GM12878 (cell line): Measurements from ENCODE around the gene SLC12A9. TPM values are rescaled to one million over a fixed set of nuclear protein-coding genes. Genes with fewer than 3 reads are reported as not detected.

Experiments
- CEBPB ChIP-seq, 2 experiments: fragments of 150-350 bp in 1 of 2; IDR thresholded peaks; 2 replicates each; pipeline ENCODE4 v1.6.1; 2012 to 2014; ENCODE audit warnings: low read depth in 2 of 2, low read length in 2 of 2, borderline replicate concordance in 1 of 2, inconsistent platforms in 1 of 2
- CHD2 ChIP-seq: IDR thresholded peaks from 2 replicates; pipeline ENCODE4 v1.6.1; 2011; ENCODE audit warnings: low read depth, low read length, improper control_type of control experiment, borderline replicate concordance
- CREM ChIP-seq: IDR thresholded peaks from 2 replicates; pipeline ENCODE4 v1.6.1; 2014; ENCODE audit warnings: antibody characterized with exemption, low read depth
- EGR1 ChIP-seq, 2 experiments: IDR thresholded peaks; 1 replicate in 1 of 2; 2 replicates in 1 of 2; pipeline ENCODE4 v1.6.1; 2011 to 2012; ENCODE audit warnings: low read depth in 2 of 2, low read length in 2 of 2, borderline replicate concordance in 1 of 2, mild to moderate bottlenecking in 1 of 2, moderate library complexity in 1 of 2
- GATAD2B ChIP-seq: fragments of 450-650 bp; conservative IDR thresholded peaks from 2 replicates; pipeline ENCODE4 v1.6.1; 2017; ENCODE audit warnings: low read depth, mild to moderate bottlenecking, moderate library complexity
- HDGF ChIP-seq: fragments of 450-650 bp; IDR thresholded peaks from 2 replicates; pipeline ENCODE4 v1.6.1; 2016; ENCODE audit warnings: antibody characterized with exemption
- IKZF1 ChIP-seq: fragments of 450-650 bp; conservative IDR thresholded peaks from 2 replicates; pipeline ENCODE4 v1.6.1; 2017; ENCODE audit warnings: antibody characterized with exemption, mild to moderate bottlenecking
- POLR2A ChIP-seq: IDR thresholded peaks from 2 replicates; pipeline ENCODE4 v1.6.1; 2011; ENCODE audit warnings: low read depth, mild to moderate bottlenecking, low read length
- POLR2AphosphoS2 ChIP-seq: IDR thresholded peaks from 2 replicates; pipeline ENCODE4 v1.6.1; 2011; ENCODE audit warnings: low read depth, mild to moderate bottlenecking, low read length, improper control_type of control experiment, moderate library complexity
- RFX5 ChIP-seq: IDR thresholded peaks from 2 replicates; pipeline ENCODE4 v1.6.1; 2011; ENCODE audit warnings: low read depth, low read length, improper control_type of control experiment
- SMAD5 ChIP-seq: IDR thresholded peaks from 2 replicates; pipeline ENCODE4 v1.6.1; 2016; ENCODE audit warnings: antibody characterized with exemption, low read depth
- YY1 ChIP-seq: IDR thresholded peaks from 2 replicates; pipeline ENCODE4 v1.6.1; 2011; ENCODE audit warnings: low read depth, mild to moderate bottlenecking, low read length
- ZNF384 ChIP-seq: IDR thresholded peaks from 2 replicates; pipeline ENCODE4 v1.6.1; 2012; ENCODE audit warnings: low read depth, mild to moderate bottlenecking, low read length, improper control_type of control experiment, borderline replicate concordance
- polyA plus RNA-seq, 11 experiments: library from polyadenylated mRNA; depleted of rRNA in 4 of 11; unstranded in 6 of 11; stranded (reverse) in 5 of 11; fragments of >200 nt; fragmentation: Nextera tagmentation in 4 of 11; fragmentation: Illumina TruSeq in 1 of 11; extraction: Ambion mirVana in 4 of 11; extraction: Trizol in 1 of 11; gene quantifications; 1 replicate in 1 of 11; 2 replicates in 10 of 11; pipeline versions ENCODE4 v1.2.1 to v1.2.3, GENCODE V29; 2011 to 2016; ENCODE audit warnings: inconsistent platforms in 2 of 11, missing spikeins in 2 of 11, low read depth in 1 of 11
- total RNA-seq, 4 experiments: library from RNA; depleted of rRNA in 3 of 4; stranded (reverse); fragments of >200 nt in 3 of 4; fragmentation: Illumina TruSeq in 1 of 4; extraction: Trizol in 1 of 4; gene quantifications; 2 replicates each; pipeline versions ENCODE4 v1.2.1 to v1.2.3, GENCODE V29; 2013 to 2021

SLC12A9 gene
- total and polyA plus RNA-seq, 10 of the 15 experiments (the other 5 are each of a cell fraction or from before 2014, with no cell fraction given) = 0.24 to 18.5 (median 9.4) TPM

GRCh38 chr7:100803398-100804161 lies 48.9 kb upstream of the SLC12A9 start (continued):
- TF ChIP-seq SMAD5 (peak; percentile 30; the same call in 1 of the 2 replicates), POLR2AphosphoS2 (no peak), RFX5 (peak; percentile 98), CEBPB (IDR thresholded peaks at IDR 0.05; ENCODE audit: borderline replicate concordance in 1 of 2, low read depth in 2 of 2, low read length in 2 of 2) (peak in 1 of 2 experiments; percentile 60; a peak in 1 of 4 replicates), YY1 (peak; percentile 82), IKZF1 (0 out of 2 replicates have a peak, but pooled peaks have one; percentile 33), GATAD2B (0 out of 2 replicates have a peak, but pooled peaks have one; percentile 22), EGR1 (IDR thresholded peaks at IDR 0.05; ENCODE audit: borderline replicate concordance in 1 of 2, low read depth in 2 of 2, low read length in 2 of 2) (peak in 1 of 2 experiments; percentile 84; a peak in 2 of 3 replicates), CREM (peak; percentile 93), ZNF384 (0 out of 2 replicates have a peak, but pooled peaks have one; percentile 28), CHD2 (peak; percentile 66; the same call in 1 of the 2 replicates), HDGF (peak; percentile 78), POLR2A (peak; percentile 47; the same call in 1 of the 2 replicates)
